HepG2 (cell line): Measurements from ENCODE around the gene TACC2. TPM values are rescaled to one million over a fixed set of nuclear protein-coding genes. Genes with fewer than 3 reads are reported as not detected.

ENCODE experiments used
- ATAC-seq: fragments of 200-7000 bp; cut with Tn5 transposase; 3 replicates; pipeline ENCODE4 v1.9.1; 2020; ENCODE audit warnings: mild to moderate bottlenecking, moderate library complexity
- BruUV-seq: library from RNA; stranded (reverse); fragments of 400-500 nt; replicated peaks from 2 replicates; lab custom pipeline; 2021; lab: Mats Ljungman, UMichigan
- CTCF ChIA-PET: fragments of 300-600 bp; formaldehyde crosslinking; extraction: SDS; loops from one replicate; lab custom pipeline; 2021; ENCODE audit warnings: low total read pairs, inconsistent platforms, low intra/inter-chr PET ratio; lab: Yijun Ruan, JAX
- POLR2A ChIA-PET: fragments of 350-600 bp; sonication (Branson Sonifier 250); formaldehyde crosslinking; loops from one replicate; lab custom pipeline; 2020; ENCODE audit warnings: antibody characterized with exemption, inconsistent platforms; lab: Yijun Ruan, JAX
- DNase-seq: peaks from one replicate; pipeline ENCODE4 v3.0.0-alpha.2; 2015; ENCODE audit warnings: low spot score
- FAIRE-seq: peaks from 3 replicates; lab custom pipeline; 2011; peaks lifted over from hg19 to GRCh38; lab: Jason Lieb, UNC
- H2AFZ ChIP-seq: one replicate; pipeline ENCODE4 v1.6.1; 2011; ENCODE audit warnings: low read length, inconsistent platforms
- H3K27ac ChIP-seq: fragments of 300-600 bp; 3 replicates; pipeline ENCODE4 v1.8.0; 2011; ENCODE audit warnings: mixed run types, mild to moderate bottlenecking, mixed read lengths, low read length, inconsistent platforms; ENCODE audit not compliant: insufficient read depth; ENCODE audit errors: extremely low read length
- H3K27me3 ChIP-seq, 2 experiments: fragments of 200-600 bp in 1 of 2; 2 replicates in 1 of 2; 3 replicates in 1 of 2; pipeline versions ENCODE4 v1.6.0 to v1.8.0; 2011; ENCODE audit warnings: low read length in 2 of 2, mild to moderate bottlenecking in 2 of 2, moderate library complexity in 2 of 2, inconsistent platforms in 1 of 2; ENCODE audit not compliant: insufficient read depth in 2 of 2, control insufficient read depth in 1 of 2
- H3K36me3 ChIP-seq, 2 experiments: fragments of 200-600 bp in 1 of 2; replicated peaks in 1 of 2; 2 replicates in 1 of 2; 3 replicates in 1 of 2; pipeline versions ENCODE4 v1.5.1 to v1.8.0; 2011; ENCODE audit warnings: low read length in 2 of 2, inconsistent platforms in 1 of 2; ENCODE audit not compliant: insufficient read depth in 2 of 2, control insufficient read depth in 1 of 2
- H3K4me1 ChIP-seq: 2 replicates; pipeline ENCODE4 v1.5.1; 2012; ENCODE audit warnings: low read length, inconsistent platforms; ENCODE audit not compliant: insufficient read depth
- H3K4me2 ChIP-seq: 2 replicates; pipeline ENCODE4 v1.6.0; 2011; ENCODE audit warnings: low read depth, low read length, inconsistent platforms
- H3K4me3 ChIP-seq, 3 experiments: fragments of 200-600 bp in 1 of 3; sonication (generic), shearing (Covaris generic) in 1 of 3; replicated peaks in 1 of 3; 2 replicates each; pipeline ENCODE4 v1.5.1; 2011 to 2016; ENCODE audit warnings: low read length in 3 of 3, inconsistent platforms in 2 of 3, low read depth in 2 of 3, mild to moderate bottlenecking in 2 of 3, control low read depth in 1 of 3, mixed read lengths in 1 of 3; ENCODE audit not compliant: insufficient read depth in 1 of 3
- H3K79me2 ChIP-seq: one replicate; pipeline ENCODE4 v1.6.1; 2011; ENCODE audit warnings: low read length, inconsistent platforms; ENCODE audit not compliant: insufficient read depth
- H3K9ac ChIP-seq: 2 replicates; pipeline ENCODE4 v1.6.0; 2011; ENCODE audit warnings: mild to moderate bottlenecking, low read depth, low read length, inconsistent platforms; ENCODE audit not compliant: insufficient read depth
- H3K9me3 ChIP-seq: 2 replicates; pipeline ENCODE4 v1.5.1; 2012; ENCODE audit warnings: mild to moderate bottlenecking, low read length
- H4K20me1 ChIP-seq: 2 replicates; pipeline ENCODE4 v1.6.0; 2011; ENCODE audit warnings: inconsistent platforms, mild to moderate bottlenecking, low read length, moderate library complexity; ENCODE audit not compliant: insufficient read depth
- ASH2L ChIP-seq: fragments of 300-600, 200-600 bp; sonication (generic); IDR thresholded peaks from 2 replicates; pipeline ENCODE4 v1.7.0; 2017; ENCODE audit warnings: low read depth, mild to moderate bottlenecking, moderate library complexity, mixed read lengths, low read length; ENCODE audit not compliant: insufficient read length
- FOXA3 ChIP-seq: IDR thresholded peaks from 2 replicates; pipeline ENCODE4 v1.6.1; 2016; ENCODE audit warnings: missing genetic modification reagents, missing compliant biosample characterization
- HNRNPUL1 ChIP-seq: fragments of 200-400 bp; formaldehyde crosslinking; IDR thresholded peaks from 2 replicates; pipeline ENCODE4 v1.6.1; 2017; ENCODE audit warnings: low read depth, mild to moderate bottlenecking, low read length, moderate library complexity
- KDM5B ChIP-seq: sonication (generic); formaldehyde crosslinking; IDR thresholded peaks from 2 replicates; pipeline ENCODE4 v1.4.0; 2020; ENCODE audit warnings: missing genetic modification reagents, mild to moderate bottlenecking, borderline replicate concordance
- NFYB ChIP-seq: sonication (generic); formaldehyde crosslinking; IDR thresholded peaks from 2 replicates; pipeline ENCODE4 v1.4.0; 2020; ENCODE audit warnings: missing genetic modification reagents
- NR2C2 ChIP-seq: sonication (generic); formaldehyde crosslinking; IDR thresholded peaks from 2 replicates; pipeline ENCODE4 v1.4.0; 2020; ENCODE audit warnings: missing genetic modification reagents, mild to moderate bottlenecking, moderate library complexity, borderline replicate concordance
- ZEB1 ChIP-seq: IDR thresholded peaks from 2 replicates; pipeline ENCODE4 v1.6.1; 2012; ENCODE audit warnings: mild to moderate bottlenecking, low read depth, inconsistent platforms; ENCODE audit not compliant: insufficient replicate concordance
- ZMYM3 ChIP-seq: sonication (generic); formaldehyde crosslinking; IDR thresholded peaks from 2 replicates; pipeline ENCODE4 v1.5.1; 2020; ENCODE audit warnings: mild to moderate bottlenecking, missing genetic modification reagents
- ZNF337 ChIP-seq: sonication (generic); formaldehyde crosslinking; IDR thresholded peaks from 2 replicates; pipeline ENCODE4 v1.5.1; 2020; ENCODE audit warnings: missing genetic modification reagents, low read depth, mild to moderate bottlenecking, borderline replicate concordance
- ZNF891 ChIP-seq: sonication (generic); formaldehyde crosslinking; IDR thresholded peaks from 2 replicates; pipeline ENCODE4 v1.5.0; 2020; ENCODE audit warnings: mild to moderate bottlenecking, missing genetic modification reagents
- ZSCAN12 ChIP-seq: sonication (generic); formaldehyde crosslinking; IDR thresholded peaks from 2 replicates; pipeline ENCODE4 v1.9.0; 2021; ENCODE audit warnings: mild to moderate bottlenecking, missing genetic modification reagents
- ZSCAN22 ChIP-seq: sonication (generic); formaldehyde crosslinking; IDR thresholded peaks from 2 replicates; pipeline ENCODE4 v1.4.0; 2020; ENCODE audit warnings: mild to moderate bottlenecking, missing genetic modification reagents
- WGBS: methylation state at CpG from one replicate; pipeline ENCODE4 v1.1.6; 2017; ENCODE audit warnings: low lambda C conversion rate; 5-methylcytosine and 5-hydroxymethylcytosine counted together
- in situ Hi-C: cut with HindIII; loops from 2 replicates; pipeline ENCODE4 v1.10.0; 2017; ENCODE audit warnings: low pct_unique_long_range_greater_than_20kb; ENCODE audit not compliant: extremely low pct_ligation_motif_present
- intact Hi-C: fragments of 100-400 bp; cut with micrococcal nuclease; formaldehyde crosslinking; loops from one replicate; pipeline ENCODE4 v1.10.0; 2022; ENCODE audit not compliant: unreplicated experiment
- polyA plus RNA-seq, 8 experiments: library from polyadenylated mRNA; depleted of rRNA in 3 of 8; stranded (reverse) in 7 of 8; unstranded in 1 of 8; fragments of >200 nt; fragmentation: Illumina TruSeq in 4 of 8; extraction: Trizol in 4 of 8; gene quantifications; 2 replicates each; pipeline versions ENCODE4 v1.2.1 to v1.2.3, GENCODE V29; 2011 to 2016; ENCODE audit warnings: low read depth in 4 of 8, missing spikeins in 1 of 8, mixed read lengths in 1 of 8; ENCODE audit not compliant: insufficient read depth in 1 of 8
- total RNA-seq, 5 experiments: library from RNA; depleted of rRNA; stranded (reverse); fragments of >200 nt; fragmentation: Illumina TruSeq; extraction: Trizol; gene quantifications; 2 replicates each; pipeline ENCODE4 v1.2.3, GENCODE V29; 2016; ENCODE audit warnings: low read depth in 1 of 5
- TF ChIP-seq, protein P1 (sequence below): sonication (generic); formaldehyde crosslinking; IDR thresholded peaks from 2 replicates; pipeline ENCODE4 v1.5.1; 2020; ENCODE audit warnings: mild to moderate bottlenecking, missing genetic modification reagents
- TF ChIP-seq, protein P2 (sequence below): sonication (generic); formaldehyde crosslinking; IDR thresholded peaks from 2 replicates; pipeline ENCODE4 v1.5.1; 2020; ENCODE audit warnings: mild to moderate bottlenecking, missing genetic modification reagents, moderate library complexity
- TF ChIP-seq, protein P3 (sequence below): sonication (generic); formaldehyde crosslinking; IDR thresholded peaks from 2 replicates; pipeline ENCODE4 v1.4.0; 2020; ENCODE audit warnings: missing genetic modification reagents

TACC2 gene
- total and polyA plus RNA-seq, 2 of the 13 experiments (the other 11 are each of a cell fraction or from before 2014, with no cell fraction given), result 11.8 to 16.0 TPM

DNA sequence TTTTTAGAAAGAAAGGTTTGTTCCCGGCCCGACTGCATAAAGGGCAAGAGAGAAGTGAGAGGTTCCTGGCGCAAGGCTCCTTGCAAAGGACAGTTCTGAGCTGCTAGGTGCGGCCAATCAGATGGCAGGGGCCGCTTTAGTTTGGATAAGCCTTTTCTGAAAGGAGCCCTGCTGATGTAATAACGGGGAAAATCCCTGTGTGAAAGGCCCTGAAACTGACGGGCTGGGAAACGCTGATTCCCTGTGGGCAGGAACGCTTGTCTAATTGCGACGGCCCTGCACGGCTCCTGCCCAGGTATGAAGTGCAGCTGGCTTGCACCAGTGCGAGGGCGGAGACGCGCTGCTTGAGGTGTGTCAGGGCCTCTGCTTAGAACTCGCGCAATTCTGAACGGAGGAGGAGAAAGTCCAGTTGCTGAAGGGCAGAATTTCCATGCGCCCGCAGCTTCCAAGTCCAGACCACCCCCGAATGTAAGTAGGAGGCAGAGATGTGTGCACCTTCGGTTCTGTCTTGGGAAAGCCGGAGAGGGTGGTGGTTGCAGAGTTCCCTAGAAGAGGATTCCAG is 30.5 kb downstream of the TACC2 start:
- ATAC-seq (peak; percentile 84), FAIRE-seq (no peak), DNase-seq (no peak)
- Histone ChIP-seq H3K79me2 (no peaks in the 10 kb centered on the region), H3K36me3 (no peaks in the 10 kb centered on the region), H3K4me3 (peak overlapping the region; percentile 6 to 65 (median 54); a peak in 5 of 6 replicates), H3K27me3 (peaks cover 0 to 15% of the 10 kb centered on the region in 2 experiments; a peak in 1 of 5 replicates), H3K4me1 (peaks cover 51% of the 10 kb centered on the region), H2AFZ (peak overlapping the region; percentile 77), H3K4me2 (peak overlapping the region; percentile 88), H3K9ac (no peak overlapping the region), H3K27ac (no peak overlapping the region), H3K9me3 (no peaks in the 10 kb centered on the region), H4K20me1 (no peaks in the 10 kb centered on the region)
- in situ Hi-C loops, result no loop called here
- intact Hi-C loops, result no loop called here
- POLR2A ChIA-PET, result no interaction called here
- 20% methylated on average over 11 of the region's 24 CpGs for WGBS
- CTCF ChIA-PET, result no interaction called here
- no TSS peak for BruUV-seq
- no peak for TF ChIP-seq KDM5B
- TF ChIP-seq FOXA3 (CRISPR knock-in tag), result no peak
- TF ChIP-seq ZSCAN22 (CRISPR knock-in tag), result peak; percentile 98
- TF ChIP-seq, protein P1, sequence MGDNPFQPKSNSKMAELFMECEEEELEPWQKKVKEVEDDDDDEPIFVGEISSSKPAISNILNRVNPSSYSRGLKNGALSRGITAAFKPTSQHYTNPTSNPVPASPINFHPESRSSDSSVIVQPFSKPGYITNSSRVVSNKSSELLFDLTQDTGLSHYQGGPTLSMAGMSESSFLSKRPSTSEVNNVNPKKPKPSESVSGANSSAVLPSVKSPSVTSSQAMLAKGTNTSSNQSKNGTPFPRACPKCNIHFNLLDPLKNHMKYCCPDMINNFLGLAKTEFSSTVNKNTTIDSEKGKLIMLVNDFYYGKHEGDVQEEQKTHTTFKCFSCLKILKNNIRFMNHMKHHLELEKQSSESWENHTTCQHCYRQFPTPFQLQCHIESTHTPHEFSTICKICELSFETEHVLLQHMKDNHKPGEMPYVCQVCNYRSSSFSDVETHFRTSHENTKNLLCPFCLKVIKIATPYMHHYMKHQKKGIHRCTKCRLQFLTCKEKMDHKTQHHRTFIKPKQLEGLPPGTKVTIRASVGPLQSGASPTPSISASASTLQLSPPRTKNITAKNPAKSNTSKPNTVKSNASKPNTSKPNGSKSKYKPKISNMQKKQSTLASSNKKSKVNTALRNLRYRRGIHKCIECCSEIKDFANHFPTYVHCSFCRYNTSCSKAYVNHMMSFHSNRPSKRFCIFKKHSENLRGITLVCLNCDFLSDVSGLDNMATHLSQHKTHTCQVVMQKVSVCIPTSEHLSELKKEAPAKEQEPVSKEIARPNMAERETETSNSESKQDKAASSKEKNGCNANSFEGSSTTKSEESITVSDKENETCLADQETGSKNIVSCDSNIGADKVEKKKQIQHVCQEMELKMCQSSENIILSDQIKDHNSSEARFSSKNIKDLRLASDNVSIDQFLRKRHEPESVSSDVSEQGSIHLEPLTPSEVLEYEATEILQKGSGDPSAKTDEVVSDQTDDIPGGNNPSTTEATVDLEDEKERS (CRISPR knock-in tag), result 0 out of 2 replicates have a peak, but pooled peaks have one; percentile 22
- TF ChIP-seq, protein P2, sequence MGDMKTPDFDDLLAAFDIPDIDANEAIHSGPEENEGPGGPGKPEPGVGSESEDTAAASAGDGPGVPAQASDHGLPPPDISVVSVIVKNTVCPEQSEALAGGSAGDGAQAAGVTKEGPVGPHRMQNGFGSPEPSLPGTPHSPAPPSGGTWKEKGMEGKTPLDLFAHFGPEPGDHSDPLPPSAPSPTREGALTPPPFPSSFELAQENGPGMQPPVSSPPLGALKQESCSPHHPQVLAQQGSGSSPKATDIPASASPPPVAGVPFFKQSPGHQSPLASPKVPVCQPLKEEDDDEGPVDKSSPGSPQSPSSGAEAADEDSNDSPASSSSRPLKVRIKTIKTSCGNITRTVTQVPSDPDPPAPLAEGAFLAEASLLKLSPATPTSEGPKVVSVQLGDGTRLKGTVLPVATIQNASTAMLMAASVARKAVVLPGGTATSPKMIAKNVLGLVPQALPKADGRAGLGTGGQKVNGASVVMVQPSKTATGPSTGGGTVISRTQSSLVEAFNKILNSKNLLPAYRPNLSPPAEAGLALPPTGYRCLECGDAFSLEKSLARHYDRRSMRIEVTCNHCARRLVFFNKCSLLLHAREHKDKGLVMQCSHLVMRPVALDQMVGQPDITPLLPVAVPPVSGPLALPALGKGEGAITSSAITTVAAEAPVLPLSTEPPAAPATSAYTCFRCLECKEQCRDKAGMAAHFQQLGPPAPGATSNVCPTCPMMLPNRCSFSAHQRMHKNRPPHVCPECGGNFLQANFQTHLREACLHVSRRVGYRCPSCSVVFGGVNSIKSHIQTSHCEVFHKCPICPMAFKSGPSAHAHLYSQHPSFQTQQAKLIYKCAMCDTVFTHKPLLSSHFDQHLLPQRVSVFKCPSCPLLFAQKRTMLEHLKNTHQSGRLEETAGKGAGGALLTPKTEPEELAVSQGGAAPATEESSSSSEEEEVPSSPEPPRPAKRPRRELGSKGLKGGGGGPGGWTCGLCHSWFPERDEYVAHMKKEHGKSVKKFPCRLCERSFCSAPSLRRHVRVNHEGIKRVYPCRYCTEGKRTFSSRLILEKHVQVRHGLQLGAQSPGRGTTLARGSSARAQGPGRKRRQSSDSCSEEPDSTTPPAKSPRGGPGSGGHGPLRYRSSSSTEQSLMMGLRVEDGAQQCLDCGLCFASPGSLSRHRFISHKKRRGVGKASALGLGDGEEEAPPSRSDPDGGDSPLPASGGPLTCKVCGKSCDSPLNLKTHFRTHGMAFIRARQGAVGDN, result peak; percentile 65
- no peak for TF ChIP-seq ZNF337
- TF ChIP-seq ZNF891 (CRISPR knock-in tag), result peak; percentile 31; the same call in 1 of the 2 replicates
- TF ChIP-seq ZSCAN12 (CRISPR knock-in tag), result no peak
- TF ChIP-seq ZMYM3 (CRISPR knock-in tag), result 0 out of 2 replicates have a peak, but pooled peaks have one; percentile 23
- TF ChIP-seq, protein P3, sequence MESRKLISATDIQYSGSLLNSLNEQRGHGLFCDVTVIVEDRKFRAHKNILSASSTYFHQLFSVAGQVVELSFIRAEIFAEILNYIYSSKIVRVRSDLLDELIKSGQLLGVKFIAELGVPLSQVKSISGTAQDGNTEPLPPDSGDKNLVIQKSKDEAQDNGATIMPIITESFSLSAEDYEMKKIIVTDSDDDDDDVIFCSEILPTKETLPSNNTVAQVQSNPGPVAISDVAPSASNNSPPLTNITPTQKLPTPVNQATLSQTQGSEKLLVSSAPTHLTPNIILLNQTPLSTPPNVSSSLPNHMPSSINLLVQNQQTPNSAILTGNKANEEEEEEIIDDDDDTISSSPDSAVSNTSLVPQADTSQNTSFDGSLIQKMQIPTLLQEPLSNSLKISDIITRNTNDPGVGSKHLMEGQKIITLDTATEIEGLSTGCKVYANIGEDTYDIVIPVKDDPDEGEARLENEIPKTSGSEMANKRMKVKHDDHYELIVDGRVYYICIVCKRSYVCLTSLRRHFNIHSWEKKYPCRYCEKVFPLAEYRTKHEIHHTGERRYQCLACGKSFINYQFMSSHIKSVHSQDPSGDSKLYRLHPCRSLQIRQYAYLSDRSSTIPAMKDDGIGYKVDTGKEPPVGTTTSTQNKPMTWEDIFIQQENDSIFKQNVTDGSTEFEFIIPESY (CRISPR knock-in tag), result 0 out of 2 replicates have a peak, but pooled peaks have one; percentile 26
- TF ChIP-seq HNRNPUL1, result no peak
- TF ChIP-seq NR2C2 (CRISPR knock-in tag), result no peak
- TF ChIP-seq ZEB1, result peak; percentile 51
- peak; percentile 27 for TF ChIP-seq ASH2L
- TF ChIP-seq NFYB (CRISPR knock-in tag), result peak; percentile 52; the same call in 1 of the 2 replicates
